HG03457 (cell line): Measurements from ENCODE around the gene C5orf46.

Experiments used
- ATAC-seq: cut with Tn5 transposase; IDR thresholded peaks from one replicate; pipeline ENCODE4 v1.9.1; 2021; ENCODE audit warnings: moderate number of reproducible peaks; ENCODE audit not compliant: unreplicated experiment

C5orf46 gene

GRCh38 chr5:147859962-147860640 lies 46.2 kb downstream of the C5orf46 start:
- ATAC-seq = no peak

DNA sequence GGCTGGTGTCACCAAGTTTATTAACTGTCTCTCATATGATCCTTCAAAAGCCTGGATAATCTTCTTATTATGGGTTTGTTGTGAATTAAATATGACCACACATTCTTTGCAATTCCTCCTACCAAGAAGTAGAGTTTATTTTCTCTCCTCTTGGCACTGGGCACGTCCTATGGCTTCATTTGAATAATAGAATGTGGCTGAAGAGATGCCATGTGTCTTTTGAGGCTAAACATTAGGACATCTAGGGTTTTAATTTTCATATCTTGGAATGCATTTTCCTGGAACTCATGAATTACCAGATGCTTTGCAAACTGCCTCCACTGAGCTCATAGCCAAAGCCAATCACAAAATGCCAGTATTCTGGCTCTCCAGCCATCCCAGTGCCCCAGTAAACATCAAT lies 47.8 kb downstream of the C5orf46 start:
- ATAC-seq = no peak

- ATAC-seq = peak; percentile 90
Measured at GRCh38 chr5:147857302-147858129, 48.8 kb downstream of the C5orf46 start.

DNA sequence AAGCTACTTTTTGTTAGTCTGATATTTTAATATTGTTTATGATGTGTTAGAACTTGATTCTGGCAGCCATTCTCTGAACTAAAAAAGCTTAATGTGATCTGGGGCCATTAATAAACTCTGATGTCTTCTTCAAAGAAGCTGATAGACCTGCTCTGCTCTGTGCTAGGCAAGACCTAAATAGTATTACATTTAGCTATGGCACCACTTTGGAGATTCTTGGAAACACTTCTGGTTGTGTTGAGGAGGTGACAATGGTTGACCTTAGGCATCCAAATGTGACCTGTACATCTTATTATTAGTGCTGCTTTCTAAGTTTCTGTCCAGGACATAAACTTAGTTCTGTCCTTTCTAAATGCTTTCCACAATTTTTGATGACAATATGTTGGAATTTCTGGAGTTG lies 49.5 kb downstream of the C5orf46 start:
- ATAC-seq = no peak

GRCh38 chr5:147855774-147856069 lies 50.6 kb downstream of the C5orf46 start:
- ATAC-seq = no peak

DNA sequence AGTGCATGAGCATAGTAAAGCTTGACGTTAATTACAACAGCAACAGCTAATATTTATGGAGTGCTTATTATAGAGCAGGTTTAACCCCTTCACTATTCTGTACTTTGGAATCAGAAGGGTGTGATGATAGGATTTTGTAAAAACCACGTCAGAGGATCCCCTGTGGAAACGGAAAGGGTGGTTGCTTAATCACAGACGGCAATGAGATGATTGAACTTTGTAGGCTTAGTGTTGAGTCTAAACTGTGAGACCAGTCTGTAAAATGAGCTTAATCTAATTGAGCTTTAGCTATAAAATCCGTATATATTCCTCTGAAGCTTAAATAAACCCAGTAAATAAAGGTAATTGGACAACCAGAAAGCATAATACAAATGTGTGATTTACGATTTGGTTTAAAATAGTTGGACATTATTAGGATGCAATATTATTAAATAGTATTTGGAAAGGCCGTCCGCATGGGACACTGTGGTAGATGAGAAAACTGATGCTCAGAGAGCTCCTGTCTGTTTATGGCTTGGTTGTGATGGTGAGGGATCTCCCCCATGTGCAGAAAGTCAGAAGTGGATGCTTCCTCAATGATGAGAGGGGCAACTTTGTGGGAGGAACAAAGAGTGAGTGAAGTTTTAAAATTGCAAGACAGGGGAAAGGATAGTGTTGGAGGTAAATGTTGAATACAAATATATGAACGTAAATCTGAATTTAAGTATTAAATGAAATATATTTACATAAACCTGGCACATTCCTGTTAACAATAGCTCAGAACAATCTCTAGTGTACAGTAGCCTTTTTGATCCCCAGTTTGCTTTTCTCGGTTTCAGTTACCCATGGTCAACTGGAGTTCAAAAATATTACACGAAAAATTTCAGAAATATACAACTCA lies 51.2 kb downstream of the C5orf46 start:
- no peak for ATAC-seq

DNA sequence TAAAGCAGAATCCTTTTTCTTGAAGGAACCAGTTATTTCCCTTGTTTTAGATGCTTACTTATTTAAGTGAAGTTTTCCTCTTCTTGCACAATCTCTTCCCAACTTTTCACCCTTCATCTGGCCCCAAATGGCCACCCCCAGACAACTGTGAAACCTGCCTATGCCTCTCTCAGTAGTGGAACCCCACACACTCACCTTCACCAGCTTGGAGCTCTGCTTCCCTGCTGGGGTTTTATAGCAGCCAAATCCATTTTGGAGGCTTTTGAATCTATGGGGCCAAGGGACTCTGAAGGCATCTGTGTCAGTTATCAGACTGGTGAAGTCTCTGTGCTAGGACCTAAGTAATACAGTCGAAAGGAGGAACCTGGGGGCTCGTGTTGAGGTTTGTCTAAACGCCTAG lies 52.0 kb downstream of the C5orf46 start:
- ATAC-seq = no peak

DNA sequence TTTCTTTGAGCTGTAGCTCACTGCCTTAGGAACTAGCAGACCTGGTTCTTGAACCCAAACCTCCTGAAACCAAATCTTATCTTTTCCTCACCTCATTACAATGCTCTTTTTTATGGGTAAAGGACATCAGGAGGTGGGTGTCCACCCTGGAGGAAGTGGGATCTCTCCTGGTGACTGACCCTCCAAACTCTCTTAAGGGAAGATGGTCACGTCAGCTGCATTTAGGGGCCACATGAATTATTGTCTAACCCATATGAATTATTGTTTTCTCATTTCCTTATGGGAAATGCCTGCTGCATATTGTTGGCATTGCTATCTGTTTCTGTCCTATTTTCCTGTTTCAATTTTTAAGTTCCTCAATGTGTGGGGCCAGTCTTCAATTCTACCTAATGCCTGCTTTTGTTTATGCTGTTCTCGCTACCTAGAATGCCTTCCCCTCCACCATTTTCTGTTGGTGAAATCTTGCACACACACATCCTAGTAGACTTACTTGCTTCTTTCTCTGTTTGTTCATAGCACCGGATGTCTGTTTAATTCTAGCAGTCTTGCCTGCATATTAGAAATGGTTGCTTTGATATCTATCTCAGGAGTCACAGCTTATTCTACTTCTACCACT lies 52.9 kb downstream of the C5orf46 start:
- ATAC-seq = no peak

- ATAC-seq = no peak
Measured at GRCh38 chr5:147852365-147852764, 54.0 kb downstream of the C5orf46 start.

DNA sequence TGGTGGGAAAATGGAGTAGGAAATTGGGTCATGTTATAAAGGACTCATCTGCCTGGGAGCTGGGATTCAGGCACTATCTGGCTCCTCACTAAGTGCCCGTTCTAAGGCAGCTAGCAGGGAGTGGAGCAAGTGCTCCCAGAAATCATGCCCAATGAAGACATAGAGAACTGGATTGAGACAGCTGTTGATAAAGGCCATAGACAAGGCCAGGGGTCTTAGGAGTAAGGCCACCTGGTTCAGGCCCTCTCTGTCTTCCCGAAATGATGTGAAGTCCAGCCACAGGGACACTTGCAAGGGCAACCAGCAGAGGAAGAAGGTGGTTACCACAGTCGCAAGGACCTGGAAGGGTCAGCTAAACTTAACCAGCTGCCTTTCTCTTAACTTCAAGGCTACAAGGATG lies 54.8 kb downstream of the C5orf46 start:
- ATAC-seq = no peak

DNA sequence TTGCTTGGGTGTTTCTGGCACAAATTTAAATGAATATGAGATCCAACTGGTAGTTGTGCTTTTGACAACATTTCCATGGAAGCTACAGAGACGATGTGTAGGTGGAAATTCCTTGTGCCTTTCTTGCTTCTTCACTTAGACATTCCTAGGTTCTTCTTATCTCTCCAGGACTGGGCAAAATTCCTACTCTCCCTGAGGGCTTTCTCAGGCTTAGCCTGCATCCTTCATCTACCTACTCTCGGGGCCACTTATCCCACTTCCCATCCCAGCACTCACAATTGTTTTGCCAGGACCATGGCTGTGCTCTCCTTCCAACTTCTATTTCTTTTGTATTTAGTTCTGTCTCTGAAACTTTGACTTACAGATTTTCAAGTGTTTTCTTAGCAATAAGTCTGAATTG lies 57.1 kb downstream of the C5orf46 start:
- ATAC-seq = no peak

DNA sequence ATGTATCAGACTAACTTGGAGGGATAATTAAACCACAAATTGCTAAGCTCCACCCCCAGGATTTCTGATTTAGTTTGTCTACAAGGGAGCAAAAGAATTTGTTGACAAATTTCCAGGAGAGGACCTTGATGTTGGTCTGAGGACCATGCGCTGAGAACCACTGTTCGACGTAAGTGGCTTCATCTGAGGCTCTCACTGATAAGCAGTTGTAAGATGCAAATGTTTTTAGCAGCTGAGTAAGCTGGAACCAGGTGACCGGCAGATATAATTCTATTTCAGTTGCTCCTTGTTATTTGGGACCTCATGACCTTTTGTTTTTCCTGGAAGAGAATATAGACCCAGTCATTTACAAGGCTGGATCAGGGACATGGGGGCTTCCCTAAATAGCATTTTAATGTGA lies 60.7 kb downstream of the C5orf46 start:
- ATAC-seq = no peak

DNA sequence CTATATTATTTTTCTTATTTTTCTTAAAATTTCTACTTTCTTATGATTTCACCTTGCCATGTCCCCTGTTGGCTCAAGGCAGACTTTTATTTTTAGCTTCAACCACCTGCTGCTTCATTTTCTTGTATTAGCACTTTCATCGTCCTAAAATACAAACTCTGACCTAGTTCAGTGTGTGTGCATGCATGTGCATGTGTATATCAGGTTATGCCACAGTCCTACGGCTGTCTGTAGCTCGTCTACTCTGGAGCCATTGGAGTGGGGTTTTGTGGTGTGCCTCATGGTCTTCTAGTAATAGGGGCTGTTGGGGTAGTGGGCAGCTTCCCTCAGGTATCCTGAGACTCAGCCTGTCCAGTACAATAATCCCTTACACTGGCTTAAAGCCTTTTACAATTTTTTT lies 61.5 kb downstream of the C5orf46 start:
- no peak for ATAC-seq

DNA sequence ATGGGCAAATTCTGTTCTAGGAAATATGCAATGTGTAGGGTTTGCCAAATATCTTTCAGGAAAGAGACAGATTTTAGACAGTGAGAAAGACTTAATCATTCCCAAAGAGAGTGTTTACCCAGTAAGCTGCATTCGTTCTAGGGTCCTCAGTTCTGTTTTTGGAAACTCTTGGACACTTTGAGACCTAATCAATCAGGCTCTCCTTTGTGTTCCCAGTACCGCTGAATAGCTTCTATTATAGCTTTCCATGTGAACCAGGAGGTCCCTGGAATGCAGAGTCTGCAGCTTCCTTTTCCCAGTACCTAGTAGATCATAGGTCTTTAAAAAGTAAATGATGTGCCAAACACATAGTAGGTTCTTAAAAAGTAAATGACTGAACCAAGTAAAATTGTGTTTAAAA lies 63.5 kb downstream of the C5orf46 start:
- no peak for ATAC-seq
